ENCODE measurements around the gene POLA2.

The POLA2 gene

GRCh38 chr11:65307298-65308229 is 45.8 kb downstream of the POLA2 start:
- no peak for DNase-seq (ENCODE audit: low read depth in 1 of 2, low spot score in 1 of 2)

- no peak for DNase-seq (ENCODE audit: low read depth in 1 of 2, low spot score in 1 of 2)
Observed at GRCh38 chr11:65308281-65308891, 46.6 kb downstream of the POLA2 start.

DNA sequence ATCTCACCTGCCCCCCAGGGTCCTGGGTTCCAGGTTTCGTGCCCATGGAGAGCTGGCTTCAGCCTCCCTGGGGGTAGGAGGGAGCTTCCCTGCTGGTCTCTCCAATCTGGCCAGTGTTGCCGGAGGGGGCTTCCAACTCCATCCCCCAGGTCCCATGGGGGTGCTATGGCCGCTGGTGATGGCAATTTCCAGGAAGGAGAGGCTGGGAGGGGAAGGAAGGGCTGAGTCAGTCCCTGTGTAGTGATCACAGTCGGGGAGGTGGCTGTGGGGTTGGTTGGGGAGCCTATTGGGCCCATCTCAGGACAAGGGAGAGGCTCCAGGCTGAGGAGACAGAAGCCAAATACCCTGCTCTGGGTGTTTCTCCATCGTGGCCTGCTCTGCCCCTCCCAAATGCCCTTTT is 47.2 kb downstream of the POLA2 start:
- no peak for DNase-seq (ENCODE audit: low read depth in 1 of 2, low spot score in 1 of 2)

DNA sequence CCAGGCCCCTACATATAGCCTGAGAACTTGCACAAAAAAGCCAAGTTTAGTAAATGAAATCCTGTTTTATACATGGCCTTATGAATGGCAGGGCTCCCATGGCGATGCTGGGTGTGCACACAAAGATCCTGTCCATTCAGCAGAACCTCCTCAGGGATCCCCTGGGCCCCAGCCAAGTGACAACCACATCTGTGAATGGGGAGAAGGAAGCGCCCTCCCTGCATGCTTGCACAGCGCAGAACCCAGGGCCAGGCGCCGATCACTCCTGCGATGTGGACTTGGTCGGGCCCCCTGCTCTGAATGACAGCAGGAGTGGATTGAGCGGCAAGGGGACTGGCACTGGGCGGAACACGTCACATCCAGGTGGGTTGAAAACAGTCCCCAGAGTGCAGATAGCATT is 48.5 kb downstream of the POLA2 start:
- no peak for DNase-seq (ENCODE audit: low read depth in 1 of 2, low spot score in 1 of 2)

GRCh38 chr11:65310736-65311135 is 49.0 kb downstream of the POLA2 start:
- DNase-seq (ENCODE audit: low read depth in 1 of 2, low spot score in 1 of 2) = no peak

- no peak for DNase-seq (ENCODE audit: low read depth in 1 of 2, low spot score in 1 of 2)
Observed at GRCh38 chr11:65311170-65311678, 49.5 kb downstream of the POLA2 start.

GRCh38 chr11:65314501-65315203 is 52.9 kb downstream of the POLA2 start, which contains the start of gene CDC42EP2:
Gene CDC42EP2 (plus strand): TSS chr11:65314866. CDS start chr11:65320899, 6,033 bp downstream.
- peak; percentile 54 to 71 for DNase-seq (ENCODE audit: low read depth in 1 of 2, low spot score in 1 of 2)

- DNase-seq (ENCODE audit: low read depth in 1 of 2, low spot score in 1 of 2) = peak; percentile 62 to 80
Observed at GRCh38 chr11:65315204-65315865, 53.6 kb downstream of the POLA2 start.

DNA sequence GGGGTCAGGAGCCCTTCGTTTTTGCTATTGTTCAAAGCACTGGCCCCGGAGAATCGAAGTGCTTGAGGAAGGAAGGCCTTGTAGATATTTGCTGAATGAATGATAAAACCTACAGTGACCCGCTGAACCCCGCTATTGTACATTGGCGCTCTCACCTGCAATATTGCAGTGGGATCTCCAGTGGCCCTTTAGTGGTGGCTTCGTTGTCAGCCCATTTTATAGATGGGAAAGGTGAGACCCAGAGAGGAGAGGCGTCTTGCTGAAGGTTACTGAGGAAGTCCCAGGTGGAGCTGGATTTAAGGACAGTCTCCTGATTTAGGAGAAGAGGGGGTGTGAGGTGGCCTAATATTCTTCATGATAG is 54.1 kb downstream of the POLA2 start:
- no peak for DNase-seq (ENCODE audit: low read depth in 1 of 2, low spot score in 1 of 2)

GRCh38 chr11:65316227-65317024 is 54.7 kb downstream of the POLA2 start:
- DNase-seq (ENCODE audit: low read depth in 1 of 2, low spot score in 1 of 2) = no peak

- no peak for DNase-seq (ENCODE audit: low read depth in 1 of 2, low spot score in 1 of 2)
Observed at GRCh38 chr11:65317025-65317786, 55.4 kb downstream of the POLA2 start.

DNA sequence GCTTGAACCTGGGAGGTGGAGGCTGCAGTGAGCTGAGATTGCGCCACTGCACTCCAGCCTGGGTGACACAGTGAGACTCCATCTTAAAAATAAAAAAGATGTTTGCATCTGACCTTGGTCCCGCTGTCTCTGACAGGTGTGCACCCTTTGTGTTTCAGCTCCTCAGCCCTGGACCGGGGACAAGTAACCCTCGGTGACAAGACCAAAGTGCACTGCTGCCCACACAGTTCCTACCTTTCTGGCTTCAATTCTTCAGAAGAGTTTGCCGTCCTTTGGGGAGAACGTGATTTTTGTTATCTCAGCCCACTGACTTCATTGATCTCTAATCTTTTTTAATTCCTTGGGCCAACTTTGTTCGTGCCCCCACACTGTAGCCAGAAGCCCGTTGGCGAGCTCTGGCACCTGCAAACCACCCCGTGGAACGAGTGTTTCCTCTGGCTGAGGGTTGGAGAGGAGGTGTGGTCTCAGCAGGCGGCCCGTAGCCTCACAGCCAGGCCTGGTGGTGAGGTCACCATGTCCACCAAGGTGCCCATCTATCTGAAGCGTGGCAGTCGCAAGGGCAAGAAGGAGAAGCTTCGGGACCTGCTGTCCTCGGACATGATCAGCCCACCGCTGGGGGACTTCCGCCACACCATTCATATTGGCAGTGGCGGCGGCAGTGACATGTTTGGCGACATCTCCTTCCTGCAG is 58.8 kb downstream of the POLA2 start:
- DNase-seq (ENCODE audit: low read depth in 1 of 2, low spot score in 1 of 2) = no peak

- no peak for DNase-seq (ENCODE audit: low read depth in 1 of 2, low spot score in 1 of 2)
Observed at GRCh38 chr11:65321076-65321475, 59.3 kb downstream of the POLA2 start.

GRCh38 chr11:65321828-65322485 is 60.2 kb downstream of the POLA2 start:
- DNase-seq (ENCODE audit: low read depth in 1 of 2, low spot score in 1 of 2) = no peak

GRCh38 chr11:65323813-65324212 is 62.1 kb downstream of the POLA2 start:
- DNase-seq (ENCODE audit: low read depth in 1 of 2, low spot score in 1 of 2) = no peak

GRCh38 chr11:65325435-65325834 is 63.7 kb downstream of the POLA2 start:
- no peak for DNase-seq (ENCODE audit: low read depth in 1 of 2, low spot score in 1 of 2)

- no peak for DNase-seq (ENCODE audit: low read depth in 1 of 2, low spot score in 1 of 2)
Observed at GRCh38 chr11:65327021-65327420, 65.3 kb downstream of the POLA2 start.

DNA sequence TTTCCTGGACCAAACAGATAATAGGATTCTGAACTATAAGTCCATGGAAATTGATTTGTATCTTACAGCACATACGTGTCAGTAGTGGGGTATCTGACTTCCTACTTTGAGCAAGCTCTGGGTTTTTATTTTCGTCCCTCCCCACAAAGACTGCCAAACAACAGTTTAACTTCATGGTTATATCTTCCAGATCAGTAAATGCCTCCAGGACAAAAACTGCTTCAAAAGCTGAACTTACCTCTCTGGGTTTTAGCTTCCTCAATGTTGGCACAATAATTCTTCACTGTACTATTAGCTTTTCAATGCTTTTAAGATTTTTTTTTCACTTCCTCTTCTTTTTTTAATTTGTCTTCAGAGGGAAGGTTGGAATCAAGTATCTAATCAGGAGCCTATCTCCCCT is 67.7 kb downstream of the POLA2 start:
- no peak for DNase-seq (ENCODE audit: low read depth in 1 of 2, low spot score in 1 of 2)
